Calu3 (cell line): ENCODE results near the gene LBHD2. TPM values are rescaled to one million over a fixed set of nuclear protein-coding genes. Genes with fewer than 3 reads are reported as not detected.

ENCODE experiments used
- BruUV-seq: library from RNA; stranded (reverse); fragments of 400-500 nt; replicated peaks from 2 replicates; lab custom pipeline; 2021; lab: Mats Ljungman, UMichigan
- CTCF ChIA-PET: fragments of 300-600 bp; sonication (Branson Sonifier 250); formaldehyde crosslinking; loops from one replicate; lab custom pipeline; 2022; ENCODE audit warnings: antibody characterized with exemption; lab: Charles Lee
- DNase-seq: peaks from one replicate; pipeline ENCODE4 v3.0.0; 2022
- H3K27ac Mint-ChIP-seq: one replicate; pipeline ENCODE4 v1.8.0; 2022; ENCODE audit warnings: mixed read lengths; ENCODE audit not compliant: unreplicated experiment
- H3K27me3 Mint-ChIP-seq: one replicate; pipeline ENCODE4 v1.8.0; 2022; ENCODE audit warnings: mixed read lengths; ENCODE audit not compliant: unreplicated experiment
- H3K36me3 Mint-ChIP-seq: one replicate; pipeline ENCODE4 v1.8.0; 2022; ENCODE audit warnings: mild to moderate bottlenecking, moderate library complexity, mixed read lengths; ENCODE audit not compliant: insufficient read depth, unreplicated experiment
- H3K4me1 Mint-ChIP-seq: one replicate; pipeline ENCODE4 v1.8.0; 2022; ENCODE audit warnings: mild to moderate bottlenecking, low read depth, mixed read lengths; ENCODE audit not compliant: unreplicated experiment
- H3K4me3 Mint-ChIP-seq: one replicate; pipeline ENCODE4 v1.8.0; 2022; ENCODE audit warnings: mild to moderate bottlenecking, low read depth, moderate library complexity, mixed read lengths; ENCODE audit not compliant: unreplicated experiment
- H3K9me3 Mint-ChIP-seq: one replicate; pipeline ENCODE4 v1.8.0; 2022; ENCODE audit warnings: low read depth, mixed read lengths; ENCODE audit not compliant: unreplicated experiment
- CTCF ChIP-seq: fragments of 200-600 bp; IDR thresholded peaks from one replicate; pipeline ENCODE4 v1.8.0; 2022; ENCODE audit warnings: antibody characterized with exemption; ENCODE audit not compliant: unreplicated experiment
- intact Hi-C: fragments of 100-400 bp; cut with micrococcal nuclease; formaldehyde crosslinking; loops from one replicate; pipeline ENCODE4 v1.10.0; 2022; ENCODE audit not compliant: unreplicated experiment
- total RNA-seq: library from RNA; stranded (reverse); gene quantifications from 2 replicates; pipeline ENCODE4 v1.2.3, GENCODE V29; 2022

Gene LBHD2
- total RNA-seq, 1 experiment from 2014 or later = not detected

GRCh38 chr14:103050935-103051334 lies 33.1 kb upstream of the LBHD2 start:
- no peak for DNase-seq
- Mint-ChIP-seq H3K36me3 (peaks cover 14% of the 10 kb centered on the region), H3K27ac (no peak overlapping the region), H3K4me1 (peaks cover 37% of the 10 kb centered on the region), H3K4me3 (no peak overlapping the region), H3K27me3 (no peaks in the 10 kb centered on the region), H3K9me3 (no peaks in the 10 kb centered on the region)
- CTCF ChIA-PET = interaction anchor here (0.6 kb wide), 1 partner anchor 396 kb away, joined by 14 read pairs; no protein-coding TSS in a partner anchor
- no peak for TF ChIP-seq CTCF
- BruUV-seq = no TSS peak
- intact Hi-C loops = no loop called here

- no TSS peak for BruUV-seq
- Mint-ChIP-seq H3K9me3 (no peaks in the 10 kb centered on the region), H3K27ac (no peak overlapping the region), H3K36me3 (peaks cover 22% of the 10 kb centered on the region), H3K4me1 (peaks cover 33% of the 10 kb centered on the region), H3K27me3 (no peaks in the 10 kb centered on the region), H3K4me3 (no peak overlapping the region)
- intact Hi-C loops = no loop called here
- TF ChIP-seq CTCF = no peak
- no peak for DNase-seq
- CTCF ChIA-PET = no interaction called here
Measured at GRCh38 chr14:103052407-103052806, 31.6 kb upstream of the LBHD2 start.

DNA sequence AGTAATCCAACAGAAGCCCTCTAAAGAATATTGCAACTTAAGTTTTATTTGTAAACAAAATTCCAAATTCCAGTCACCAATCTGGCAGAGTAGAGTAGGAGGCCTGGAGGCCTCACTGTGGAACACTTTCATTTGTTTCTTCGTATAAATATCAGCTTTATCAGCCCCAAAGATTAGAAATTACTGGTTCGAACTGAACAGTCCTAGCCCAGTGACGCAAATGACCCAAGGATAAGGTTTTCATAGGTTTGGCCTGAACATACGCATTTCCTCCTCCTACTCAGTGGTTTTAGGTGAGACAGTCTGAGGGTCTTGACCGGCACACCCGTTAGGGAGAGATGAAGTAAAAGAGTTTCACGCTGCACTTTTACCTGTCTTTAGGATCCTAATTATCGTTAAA lies 28.3 kb upstream of the LBHD2 start:
- Mint-ChIP-seq H3K27ac (peak overlapping the region; percentile 74), H3K27me3 (no peaks in the 10 kb centered on the region), H3K4me3 (peak overlapping the region; percentile 91), H3K4me1 (peaks cover 41% of the 10 kb centered on the region), H3K9me3 (no peaks in the 10 kb centered on the region), H3K36me3 (peaks cover 42% of the 10 kb centered on the region)
- BruUV-seq = TSS peak; percentile 73
- no peak for TF ChIP-seq CTCF
- CTCF ChIA-PET = no interaction called here
- no peak for DNase-seq
- intact Hi-C loops = no loop called here

DNA sequence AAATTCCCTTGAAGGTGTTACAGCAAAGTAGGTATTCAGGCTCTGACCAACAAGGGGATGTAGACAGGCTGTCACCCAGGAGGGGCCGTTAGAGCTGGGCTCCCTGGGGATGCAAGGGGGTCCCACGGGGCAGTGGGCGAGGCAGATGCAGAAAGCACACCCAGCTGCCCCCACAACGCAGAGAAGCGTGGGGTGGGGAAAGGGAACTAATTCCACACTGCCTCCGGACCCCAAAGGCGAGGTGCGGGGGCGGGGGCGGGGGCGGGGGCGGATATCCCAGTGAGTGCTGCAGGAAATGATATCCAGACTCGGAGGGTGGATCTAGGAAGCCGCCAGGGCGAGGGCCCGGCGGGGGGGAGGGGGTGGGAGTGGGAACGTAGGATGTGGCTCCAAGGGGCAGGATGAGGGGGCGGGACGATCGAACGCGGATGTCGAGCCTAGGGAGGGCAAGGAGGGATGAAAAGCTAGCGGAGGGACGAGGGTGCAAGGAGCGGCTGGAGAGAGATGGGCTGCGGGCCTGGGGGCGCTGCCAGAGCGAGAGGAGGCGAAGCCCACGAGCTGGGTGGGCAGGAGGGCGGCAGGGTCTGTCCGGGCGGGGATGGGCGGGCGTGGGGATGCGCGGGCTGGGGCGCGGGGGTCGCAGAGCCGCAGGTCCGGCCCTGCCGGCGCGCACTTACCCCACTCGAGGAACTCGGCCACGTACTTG lies 27.5 kb upstream of the LBHD2 start:
- no peaks in the 10 kb centered on the region for H3K27me3 Mint-ChIP-seq
- CTCF ChIA-PET = interaction anchor here (0.5 kb wide), 1 partner anchor 12 kb away, joined by 3 read pairs; no protein-coding TSS in a partner anchor
- TF ChIP-seq CTCF = no peak
- peak; percentile 67 for DNase-seq
- peak overlapping the region; percentile 97 for H3K27ac Mint-ChIP-seq
- BruUV-seq = no TSS peak
- no peaks in the 10 kb centered on the region for H3K9me3 Mint-ChIP-seq
- peak overlapping the region; percentile 91 for H3K4me3 Mint-ChIP-seq
- intact Hi-C loops = no loop called here
- peaks cover 42% of the 10 kb centered on the region for H3K36me3 Mint-ChIP-seq
- H3K4me1 Mint-ChIP-seq = peaks cover 42% of the 10 kb centered on the region
